22Rv1 (cell line): Measurements from ENCODE around the gene S100A11.

Experiments used
- ZFX ChIP-seq: fragments of 450-650 bp; IDR thresholded peaks from 2 replicates; pipeline ENCODE4 v1.6.1; 2017; ENCODE audit warnings: antibody characterized with exemption, borderline replicate concordance
- TF ChIP-seq, protein P1 (sequence below): fragments of 450-650 bp; IDR thresholded peaks from 2 replicates; pipeline ENCODE4 v1.5.1; 2017; ENCODE audit warnings: mild to moderate bottlenecking

DNA sequence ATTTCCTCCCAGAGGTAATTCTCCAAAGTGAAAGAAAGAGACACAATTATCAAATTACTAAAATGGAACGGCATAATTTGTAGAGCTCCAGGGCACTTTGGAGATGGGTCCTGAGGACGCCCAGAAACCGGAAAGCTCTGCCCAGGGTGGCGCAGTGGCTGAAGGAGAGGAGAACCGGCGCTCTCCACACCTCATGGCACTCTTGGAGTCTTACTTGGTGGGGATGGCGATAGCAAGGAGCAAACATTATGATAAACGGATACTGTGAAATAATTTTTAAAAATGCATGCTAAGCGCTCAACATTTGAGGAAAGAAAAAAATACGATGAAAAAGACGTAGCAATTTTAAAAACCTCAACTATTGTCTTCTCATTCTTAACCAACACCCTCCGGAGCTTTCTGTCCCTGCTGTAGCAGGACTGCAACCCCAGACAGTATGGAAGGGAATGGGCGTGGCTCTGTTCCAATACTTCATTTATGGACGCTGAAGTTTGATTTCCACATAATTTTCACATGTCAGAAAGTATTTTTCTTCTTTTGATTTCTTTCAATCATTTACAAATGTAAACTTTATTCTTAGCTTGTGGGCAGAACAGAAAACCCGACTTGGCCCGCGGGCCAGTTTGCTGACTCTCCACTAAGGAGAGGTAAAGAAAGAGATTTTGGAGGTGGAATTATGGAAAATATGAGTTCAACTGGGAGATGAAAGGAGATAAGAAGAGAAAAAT lies 1.1 kb downstream of the S100A11 start:
- TF ChIP-seq, protein P1, sequence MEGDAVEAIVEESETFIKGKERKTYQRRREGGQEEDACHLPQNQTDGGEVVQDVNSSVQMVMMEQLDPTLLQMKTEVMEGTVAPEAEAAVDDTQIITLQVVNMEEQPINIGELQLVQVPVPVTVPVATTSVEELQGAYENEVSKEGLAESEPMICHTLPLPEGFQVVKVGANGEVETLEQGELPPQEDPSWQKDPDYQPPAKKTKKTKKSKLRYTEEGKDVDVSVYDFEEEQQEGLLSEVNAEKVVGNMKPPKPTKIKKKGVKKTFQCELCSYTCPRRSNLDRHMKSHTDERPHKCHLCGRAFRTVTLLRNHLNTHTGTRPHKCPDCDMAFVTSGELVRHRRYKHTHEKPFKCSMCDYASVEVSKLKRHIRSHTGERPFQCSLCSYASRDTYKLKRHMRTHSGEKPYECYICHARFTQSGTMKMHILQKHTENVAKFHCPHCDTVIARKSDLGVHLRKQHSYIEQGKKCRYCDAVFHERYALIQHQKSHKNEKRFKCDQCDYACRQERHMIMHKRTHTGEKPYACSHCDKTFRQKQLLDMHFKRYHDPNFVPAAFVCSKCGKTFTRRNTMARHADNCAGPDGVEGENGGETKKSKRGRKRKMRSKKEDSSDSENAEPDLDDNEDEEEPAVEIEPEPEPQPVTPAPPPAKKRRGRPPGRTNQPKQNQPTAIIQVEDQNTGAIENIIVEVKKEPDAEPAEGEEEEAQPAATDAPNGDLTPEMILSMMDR = no peak
- TF ChIP-seq ZFX = no peak
